ENCODE results near the gene NUF2. TPM values are rescaled to one million over a fixed set of nuclear protein-coding genes. Genes with fewer than 3 reads are reported as not detected.

The NUF2 gene
- total RNA-seq, 1 experiment from 2014 or later = 28.0 TPM

DNA sequence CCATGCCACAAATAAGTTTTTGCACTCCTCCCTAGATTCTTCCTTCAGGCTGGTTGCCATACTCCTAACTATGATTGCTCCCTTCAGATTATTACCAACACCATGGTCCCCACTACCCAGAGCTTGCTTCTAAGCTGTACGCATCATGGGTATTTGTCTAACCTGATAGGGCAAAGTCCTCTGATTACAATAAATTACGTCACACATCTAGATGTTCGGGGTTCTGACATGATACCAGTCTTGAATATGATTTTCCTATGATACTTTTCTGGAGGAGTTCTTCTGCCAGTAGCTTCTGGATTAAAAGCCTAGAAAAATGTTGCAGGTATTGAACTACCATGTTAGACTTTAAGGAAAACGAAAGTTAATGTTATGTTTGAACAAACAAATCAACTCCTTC is 67.2 kb downstream of the NUF2 start:
- in situ Hi-C loops (cut with HindIII; ENCODE audit: low sequenced_read_pairs) = no loop called here
- no peak for DNase-seq (ENCODE audit: low spot score)

DNA sequence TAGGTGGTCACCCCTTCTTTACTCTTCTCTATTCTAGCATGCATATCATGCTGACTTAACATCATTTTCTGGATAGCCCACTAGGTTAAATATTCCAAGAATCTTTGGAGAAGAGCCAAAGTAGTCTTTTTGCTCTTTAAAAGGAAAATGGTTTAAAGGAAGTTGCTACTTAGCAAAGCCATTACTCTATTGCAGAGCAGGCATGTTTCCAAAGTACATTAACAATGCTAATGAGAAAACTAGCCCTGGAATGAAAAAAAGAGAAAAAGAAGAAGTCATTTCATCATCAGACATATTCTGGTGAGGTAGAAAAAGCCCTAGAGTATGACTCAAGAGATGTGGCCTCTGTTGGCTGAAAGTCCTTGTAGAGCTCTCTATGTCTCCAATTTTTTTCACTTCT is 74.0 kb downstream of the NUF2 start:
- DNase-seq (ENCODE audit: low spot score) = no peak
- in situ Hi-C loops (cut with HindIII; ENCODE audit: low sequenced_read_pairs) = no loop called here

DNA sequence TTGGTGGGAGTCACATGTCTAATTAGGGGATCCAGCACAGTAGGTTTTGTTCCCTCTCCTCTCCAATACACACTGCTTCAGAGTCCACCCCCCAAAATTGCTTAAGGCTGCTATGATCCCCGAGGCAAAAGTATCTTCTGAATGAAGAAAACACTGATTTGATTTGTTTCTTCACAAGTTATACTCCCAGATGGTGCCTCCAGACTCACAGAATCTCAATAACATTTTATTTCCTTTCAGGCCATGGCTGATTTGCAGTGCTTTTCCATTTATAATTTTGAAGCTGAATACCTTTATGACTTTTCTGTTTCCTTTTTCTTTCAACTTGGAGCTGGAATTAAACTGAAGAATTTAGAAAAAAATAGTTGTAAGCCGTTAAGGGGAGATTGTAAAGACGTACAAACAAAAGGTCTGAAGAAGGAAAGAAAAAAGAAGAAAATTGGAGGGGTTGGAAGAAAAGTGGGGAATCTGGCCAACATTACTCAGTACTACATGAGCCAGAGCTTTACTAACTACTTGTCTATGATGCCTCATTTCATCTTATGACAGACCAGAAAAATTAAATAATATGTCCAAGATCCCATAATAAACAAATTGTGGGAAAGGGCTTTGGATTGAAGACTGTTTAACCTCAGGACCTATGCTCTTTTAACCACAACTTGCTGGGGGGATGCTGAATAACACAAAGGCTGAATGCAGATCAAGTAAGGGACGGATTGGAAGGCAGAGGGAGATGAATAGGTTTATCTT is 75.9 kb downstream of the NUF2 start:
- no peak for DNase-seq (ENCODE audit: low spot score)
- in situ Hi-C loops (cut with HindIII; ENCODE audit: low sequenced_read_pairs) = no loop called here

GRCh38 chr1:163399001-163399400 is 77.2 kb downstream of the NUF2 start:
- in situ Hi-C loops (cut with HindIII; ENCODE audit: low sequenced_read_pairs) = no loop called here
- DNase-seq (ENCODE audit: low spot score) = no peak

- in situ Hi-C loops (cut with HindIII; ENCODE audit: low sequenced_read_pairs) = no loop called here
- DNase-seq (ENCODE audit: low spot score) = peak; percentile 32
These were observed 78.3 kb downstream of the NUF2 start for GRCh38 chr1:163399976-163400601.

GRCh38 chr1:163401211-163401610 is 79.5 kb downstream of the NUF2 start:
- in situ Hi-C loops (cut with HindIII; ENCODE audit: low sequenced_read_pairs) = no loop called here
- no peak for DNase-seq (ENCODE audit: low spot score)

Other genes with a start within 250 kb of the NUF2 start
- 2.4 and 4.1 TPM in 2 replicates for gene RGS5, start 119.0 kb upstream of the NUF2 start, total RNA-seq (2014; rRNA removed; shearing (Covaris generic))